PFSK-1 (cell line): ENCODE data around the gene PRR14.
A peak's percentile ranks its signal among the peaks of the same experiment; 100 is the strongest.

Source experiments
- FOXP2 ChIP-seq: optimal IDR thresholded peaks from 2 replicates; pipeline ENCODE3; 2011; ENCODE audit warnings: borderline replicate concordance, control low read depth, inconsistent platforms; ENCODE audit not compliant: insufficient read depth; ENCODE audit errors: extremely low read length, extremely low read depth
- POLR2AphosphoS5 ChIP-seq: IDR thresholded peaks from 2 replicates; pipeline ENCODE4 v1.6.1; 2012; ENCODE audit warnings: low read depth, mild to moderate bottlenecking, control low read depth, low read length, moderate library complexity
- SIN3A ChIP-seq: IDR thresholded peaks from 2 replicates; pipeline ENCODE4 v1.6.1; 2012; ENCODE audit warnings: mild to moderate bottlenecking, low read length, moderate library complexity, borderline replicate concordance; ENCODE audit not compliant: insufficient read depth
- TAF1 ChIP-seq: IDR thresholded peaks from 2 replicates; pipeline ENCODE4 v1.6.1; 2012; ENCODE audit warnings: low read length, control low read depth, borderline replicate concordance; ENCODE audit not compliant: insufficient read depth
- TF ChIP-seq, protein P1 (sequence below), 2 experiments: IDR thresholded peaks; 2 replicates each; pipeline versions ENCODE4 v1.6.1 to v1.8.0; 2011 to 2012; ENCODE audit warnings: low read depth in 2 of 2, low read length in 2 of 2, control low read depth in 1 of 2, inconsistent platforms in 1 of 2, mild to moderate bottlenecking in 1 of 2, moderate library complexity in 1 of 2; ENCODE audit not compliant: insufficient read depth in 1 of 2

Gene PRR14

DNA sequence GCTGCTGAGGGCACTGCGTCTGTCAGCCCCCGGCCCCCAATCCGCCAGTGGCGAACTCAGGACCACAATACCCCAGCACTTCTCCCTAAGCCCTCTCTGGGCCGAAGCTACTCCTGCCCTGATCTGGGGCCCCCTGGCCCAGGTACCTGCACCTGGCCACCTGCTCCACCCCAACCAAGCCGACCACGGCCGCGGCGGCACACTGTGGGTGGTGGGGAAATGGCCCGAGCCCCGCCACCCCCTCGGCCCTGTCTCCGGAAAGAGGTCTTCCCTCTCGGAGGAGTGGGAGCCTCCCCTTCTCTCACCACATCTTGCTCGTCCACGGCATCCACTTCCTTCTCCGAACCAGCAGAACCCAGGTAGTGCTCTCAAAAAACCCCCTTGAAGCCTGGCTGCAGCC is 4.1 kb downstream of the PRR14 start:
- TF ChIP-seq, protein P1, sequence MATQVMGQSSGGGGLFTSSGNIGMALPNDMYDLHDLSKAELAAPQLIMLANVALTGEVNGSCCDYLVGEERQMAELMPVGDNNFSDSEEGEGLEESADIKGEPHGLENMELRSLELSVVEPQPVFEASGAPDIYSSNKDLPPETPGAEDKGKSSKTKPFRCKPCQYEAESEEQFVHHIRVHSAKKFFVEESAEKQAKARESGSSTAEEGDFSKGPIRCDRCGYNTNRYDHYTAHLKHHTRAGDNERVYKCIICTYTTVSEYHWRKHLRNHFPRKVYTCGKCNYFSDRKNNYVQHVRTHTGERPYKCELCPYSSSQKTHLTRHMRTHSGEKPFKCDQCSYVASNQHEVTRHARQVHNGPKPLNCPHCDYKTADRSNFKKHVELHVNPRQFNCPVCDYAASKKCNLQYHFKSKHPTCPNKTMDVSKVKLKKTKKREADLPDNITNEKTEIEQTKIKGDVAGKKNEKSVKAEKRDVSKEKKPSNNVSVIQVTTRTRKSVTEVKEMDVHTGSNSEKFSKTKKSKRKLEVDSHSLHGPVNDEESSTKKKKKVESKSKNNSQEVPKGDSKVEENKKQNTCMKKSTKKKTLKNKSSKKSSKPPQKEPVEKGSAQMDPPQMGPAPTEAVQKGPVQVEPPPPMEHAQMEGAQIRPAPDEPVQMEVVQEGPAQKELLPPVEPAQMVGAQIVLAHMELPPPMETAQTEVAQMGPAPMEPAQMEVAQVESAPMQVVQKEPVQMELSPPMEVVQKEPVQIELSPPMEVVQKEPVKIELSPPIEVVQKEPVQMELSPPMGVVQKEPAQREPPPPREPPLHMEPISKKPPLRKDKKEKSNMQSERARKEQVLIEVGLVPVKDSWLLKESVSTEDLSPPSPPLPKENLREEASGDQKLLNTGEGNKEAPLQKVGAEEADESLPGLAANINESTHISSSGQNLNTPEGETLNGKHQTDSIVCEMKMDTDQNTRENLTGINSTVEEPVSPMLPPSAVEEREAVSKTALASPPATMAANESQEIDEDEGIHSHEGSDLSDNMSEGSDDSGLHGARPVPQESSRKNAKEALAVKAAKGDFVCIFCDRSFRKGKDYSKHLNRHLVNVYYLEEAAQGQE (IDR thresholded peaks at IDR 0.05; ENCODE audit: insufficient read depth in 1 of 2, low read depth in 2 of 2, low read length in 2 of 2), result no peak
- TF ChIP-seq POLR2AphosphoS5, result no peak
- TF ChIP-seq TAF1, result no peak
- TF ChIP-seq SIN3A, result no peak

DNA sequence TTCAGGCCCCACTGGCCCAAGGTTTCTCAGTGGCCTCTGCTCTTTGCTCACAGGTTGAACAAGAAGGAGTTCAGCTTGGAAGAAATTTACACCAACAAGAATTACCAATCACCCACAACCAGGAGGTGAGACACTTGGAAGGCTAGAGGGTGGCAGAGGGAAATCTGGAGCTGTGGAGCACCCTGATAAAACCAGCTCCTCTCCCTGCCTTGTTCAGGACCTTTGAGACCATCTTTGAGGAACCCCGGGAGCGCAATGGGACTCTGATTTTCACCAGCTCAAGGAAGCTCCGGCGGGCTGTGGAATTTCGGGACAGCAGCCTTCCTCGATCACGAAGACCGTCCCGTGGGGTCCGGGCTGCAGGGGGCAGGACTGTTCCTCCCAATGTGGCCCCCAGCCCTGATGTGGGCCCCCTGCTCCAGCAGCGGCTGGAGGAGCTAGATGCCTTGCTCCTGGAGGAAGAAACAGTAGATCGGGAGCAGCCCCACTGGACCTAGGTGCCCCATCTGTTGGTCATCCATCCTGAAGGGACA is 5.1 kb downstream of the PRR14 start:
- TF ChIP-seq SIN3A (no peak), POLR2AphosphoS5 (no peak), TAF1 (no peak), FOXP2 (no peak)
- TF ChIP-seq, protein P1 (IDR thresholded peaks at IDR 0.05; ENCODE audit: insufficient read depth in 1 of 2, low read depth in 2 of 2, low read length in 2 of 2), result no peak

DNA sequence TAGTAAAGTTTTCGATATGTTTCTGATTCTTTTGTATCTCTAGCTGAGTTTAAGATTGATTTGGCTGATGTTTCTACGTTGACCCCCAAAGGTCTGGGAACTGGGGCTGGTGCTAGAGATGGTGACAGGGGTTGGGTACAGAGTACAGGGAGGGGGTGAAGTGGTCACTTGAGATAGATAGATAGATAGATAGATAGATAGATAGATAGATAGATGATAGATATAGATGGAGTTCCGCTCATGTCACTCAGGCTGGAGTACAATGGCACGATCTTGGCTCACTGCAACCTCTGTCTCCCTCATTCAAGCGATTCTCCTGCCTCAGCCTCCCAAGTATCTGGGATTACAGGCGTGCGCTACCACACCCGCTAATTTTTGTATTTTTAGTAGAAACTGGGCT is 5.6 kb downstream of the PRR14 start:
- TF ChIP-seq SIN3A, result no peak
- TF ChIP-seq POLR2AphosphoS5, result no peak
- no peak for TF ChIP-seq FOXP2
- TF ChIP-seq, protein P1 (IDR thresholded peaks at IDR 0.05; ENCODE audit: insufficient read depth in 1 of 2, low read depth in 2 of 2, low read length in 2 of 2), result no peak
- no peak for TF ChIP-seq TAF1

DNA sequence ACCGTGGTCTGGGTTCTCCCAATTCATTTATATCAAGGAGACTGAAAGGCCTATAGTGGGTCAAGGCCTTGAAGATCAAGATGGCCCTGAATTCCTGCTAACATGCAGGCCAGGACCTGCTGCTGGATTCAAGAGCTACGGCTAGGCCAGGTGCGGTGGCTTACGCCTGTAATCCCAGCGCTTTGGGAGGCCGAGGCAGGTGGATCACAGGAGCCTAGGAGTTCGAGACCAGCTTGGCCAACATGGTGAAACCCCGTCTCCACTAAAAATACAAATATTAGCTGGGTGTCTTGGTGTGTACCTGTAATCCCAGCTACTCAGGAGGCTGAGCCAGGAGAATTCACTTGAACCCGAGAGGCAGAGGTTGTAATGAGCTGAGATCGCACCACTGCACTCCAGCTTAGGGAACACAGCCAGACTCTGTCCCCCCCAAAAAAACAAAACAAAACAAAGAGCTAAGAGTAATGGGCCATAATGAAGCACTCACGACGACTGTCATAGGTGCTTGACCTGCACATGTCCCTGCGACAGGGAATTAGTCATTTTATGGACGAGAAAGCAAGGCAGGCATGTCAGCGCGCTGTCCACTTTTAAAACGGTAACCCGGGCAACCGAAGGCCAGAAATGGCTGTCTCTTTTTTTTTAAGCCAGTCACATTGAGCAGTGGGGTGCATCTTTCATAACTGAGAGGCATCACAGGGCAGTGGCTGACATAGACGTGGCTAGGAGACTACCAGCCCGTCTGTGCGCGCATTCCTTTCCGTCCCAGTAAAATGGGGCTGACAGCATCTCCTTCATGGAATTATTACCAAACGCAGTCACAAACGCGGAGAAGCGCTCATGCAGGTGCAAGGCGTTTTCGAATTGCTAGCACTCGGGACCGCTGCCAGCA is 6.5 kb downstream of the PRR14 start:
- peak; percentile 43; the same call in 1 of the 2 replicates for TF ChIP-seq POLR2AphosphoS5
- TF ChIP-seq, protein P1 (IDR thresholded peaks at IDR 0.05; ENCODE audit: insufficient read depth in 1 of 2, low read depth in 2 of 2, low read length in 2 of 2), result no peak
